Uterus (tissue), 4 donors: Measurements from ENCODE around the gene TOMM70. TPM values are rescaled to one million over a fixed set of nuclear protein-coding genes. Genes with fewer than 3 reads are reported as not detected.

Experiments
- DNase-seq, 2 donors: peaks; one replicate each; pipeline ENCODE4 v3.0.0-alpha.2; 2019 to 2020
- H3K27ac ChIP-seq, 2 donors: fragments of 200-600 bp; sonication (generic); 1 replicate in 1 of 2; 2 replicates in 1 of 2; pipeline ENCODE4 v1.5.1; 2016 to 2018
- H3K27me3 ChIP-seq, 2 donors: fragments of 200-600 bp; sonication (generic); one replicate each; pipeline ENCODE4 v1.5.1; 2018 to 2019; ENCODE audit warnings: control low read depth in 1 of 2
- H3K36me3 ChIP-seq, 2 donors: fragments of 200-600 bp; sonication (generic); one replicate each; pipeline ENCODE4 v1.5.1; 2019; ENCODE audit warnings: control low read depth in 1 of 2
- H3K4me1 ChIP-seq, 2 donors: fragments of 200-600 bp; sonication (generic); one replicate each; pipeline ENCODE4 v1.5.1; 2018 to 2019; ENCODE audit warnings: control low read depth in 1 of 2
- H3K4me3 ChIP-seq, 2 donors: fragments of 200-600 bp; sonication (generic); 1 replicate in 1 of 2; 2 replicates in 1 of 2; pipeline ENCODE4 v1.5.1; 2018 to 2019; ENCODE audit warnings: mild to moderate bottlenecking in 1 of 2
- H3K9me3 ChIP-seq, 2 donors: fragments of 200-600 bp; sonication (generic); one replicate each; pipeline ENCODE4 v1.5.1; 2019; ENCODE audit warnings: control low read depth in 1 of 2
- CTCF ChIP-seq, 4 experiments: fragments of 200-600 bp in 2 of 4; fragments of 450-650 bp in 2 of 4; sonication (generic) in 2 of 4; IDR thresholded peaks; one replicate each; pipeline ENCODE4 v1.5.1; 2016 to 2019; ENCODE audit warnings: antibody characterized with exemption in 4 of 4, mild to moderate bottlenecking in 2 of 4, moderate library complexity in 1 of 4
- POLR2A ChIP-seq, 2 donors: fragments of 450-650 bp; IDR thresholded peaks; one replicate each; pipeline ENCODE4 v1.6.1; 2016; ENCODE audit warnings: antibody characterized with exemption in 2 of 2, mild to moderate bottlenecking in 1 of 2, moderate library complexity in 1 of 2
- intact Hi-C: fragments of 100-400 bp; cut with DNase I; formaldehyde crosslinking; loops from one replicate; pipeline ENCODE4 v1.15.1; 2023; ENCODE audit warnings: low total_unique reads
- total RNA-seq, 4 donors: library from RNA; depleted of rRNA in 3 of 4; stranded (reverse); fragments of >200 nt in 3 of 4; gene quantifications; one replicate each; pipeline versions ENCODE4 v1.1.0 to v1.2.4, GENCODE V29; 2014 to 2023
- donor health status: DM: yes; HTN: yes; CAD: no.

TOMM70 gene
- total RNA-seq, 4 donors from 2014 or later = 16.8 to 86.1 (median 35.9) TPM

- Histone ChIP-seq H3K36me3 (no peaks in the 10 kb centered on the region), H3K9me3 (no peaks in the 10 kb centered on the region), H3K27ac (no peak overlapping the region), H3K4me1 (no peaks in the 10 kb centered on the region), H3K4me3 (no peak overlapping the region), H3K27me3 (no peaks in the 10 kb centered on the region)
- TF ChIP-seq POLR2A (IDR thresholded peaks at IDR 0.05) (no peak), CTCF (IDR thresholded peaks at IDR 0.05) (no peak)
- intact Hi-C loops = no loop called here
- no peak for DNase-seq
Observed at GRCh38 chr3:100411091-100411982, 10.4 kb upstream of the TOMM70 start.

- H3K4me3 ChIP-seq = no peak overlapping the region
- no peaks in the 10 kb centered on the region for H3K27me3 ChIP-seq
- no peaks in the 10 kb centered on the region for H3K9me3 ChIP-seq
- H3K36me3 ChIP-seq = no peaks in the 10 kb centered on the region
- H3K27ac ChIP-seq = no peak overlapping the region
- no peak for DNase-seq
- no peaks in the 10 kb centered on the region for H3K4me1 ChIP-seq
- intact Hi-C loops = no loop called here
- TF ChIP-seq POLR2A (IDR thresholded peaks at IDR 0.05) (no peak), CTCF (IDR thresholded peaks at IDR 0.05) (no peak)
Observed at GRCh38 chr3:100407977-100408532, 7.2 kb upstream of the TOMM70 start.

GRCh38 chr3:100407164-100407563 is 6.3 kb upstream of the TOMM70 start:
- DNase-seq = no peak
- no peaks in the 10 kb centered on the region for H3K9me3 ChIP-seq
- intact Hi-C loops = no loop called here

GRCh38 chr3:100404250-100404548 is 3.3 kb upstream of the TOMM70 start:
- DNase-seq = no peak
- no peaks in the 10 kb centered on the region for H3K27me3 ChIP-seq
- H3K36me3 ChIP-seq = no peaks in the 10 kb centered on the region
- no peak overlapping the region for H3K27ac ChIP-seq
- H3K9me3 ChIP-seq = no peaks in the 10 kb centered on the region
- H3K4me3 ChIP-seq = no peak overlapping the region
- intact Hi-C loops = no loop called here
- TF ChIP-seq CTCF (IDR thresholded peaks at IDR 0.05) = no peak
- TF ChIP-seq POLR2A (IDR thresholded peaks at IDR 0.05) = no peak
- no peaks in the 10 kb centered on the region for H3K4me1 ChIP-seq

More at GRCh38 chr3:100407164-100407563, 6.3 kb upstream of the TOMM70 start:
- H3K36me3 ChIP-seq = no peaks in the 10 kb centered on the region
- no peaks in the 10 kb centered on the region for H3K4me1 ChIP-seq
- no peak overlapping the region for H3K27ac ChIP-seq
- H3K4me3 ChIP-seq = no peak overlapping the region
- no peaks in the 10 kb centered on the region for H3K27me3 ChIP-seq
- TF ChIP-seq CTCF (IDR thresholded peaks at IDR 0.05) (no peak), POLR2A (IDR thresholded peaks at IDR 0.05) (no peak)
